Endothelial cell of umbilical vein (primary cell): ENCODE data around the gene ADAM10. TPM values are rescaled to one million over a fixed set of nuclear protein-coding genes. Genes with fewer than 3 reads are reported as not detected.

Experiments
- BruUV-seq: library from RNA; stranded (reverse); fragments of 400-500 nt; replicated peaks from 2 replicates; lab custom pipeline; 2021; lab: Mats Ljungman, UMichigan
- CTCF ChIA-PET: fragments of 300-600, 350-600 bp; sonication (Branson Sonifier 250); formaldehyde crosslinking; loops from one replicate; lab custom pipeline; 2021; ENCODE audit warnings: antibody characterized with exemption, inconsistent platforms; lab: Charles Lee
- POLR2A ChIA-PET: fragments of 300-600, 350-600 bp; sonication (Branson Sonifier 250); formaldehyde crosslinking; loops from one replicate; lab custom pipeline; 2021; ENCODE audit warnings: antibody characterized with exemption, inconsistent platforms; lab: Charles Lee
- DNase-seq: peaks from one replicate; pipeline ENCODE4 v3.0.0-alpha.2; 2011; ENCODE audit warnings: low read depth, low spot score
- FAIRE-seq: peaks from 2 replicates; lab custom pipeline; 2011; peaks lifted over from hg19 to GRCh38; lab: Jason Lieb, UNC
- H2AFZ ChIP-seq: 2 replicates; pipeline ENCODE4 v1.6.0; 2012; ENCODE audit warnings: low read depth, low read length, control low read depth, inconsistent platforms
- H3K27ac ChIP-seq: 2 replicates; pipeline ENCODE4 v1.5.1; 2011; ENCODE audit warnings: low read depth, mild to moderate bottlenecking, control low read depth, low read length, moderate library complexity; ENCODE audit not compliant: insufficient read depth
- H3K27me3 ChIP-seq, 2 experiments: 2 replicates each; pipeline versions ENCODE4 v1.6.0 to v1.6.1; 2011; ENCODE audit warnings: low read length in 2 of 2, mixed read lengths in 1 of 2; ENCODE audit not compliant: control insufficient read depth in 2 of 2, insufficient read depth in 2 of 2
- H3K36me3 ChIP-seq, 2 experiments: 2 replicates in 1 of 2; 3 replicates in 1 of 2; pipeline ENCODE4 v1.5.1; 2011; ENCODE audit warnings: low read length in 2 of 2, mild to moderate bottlenecking in 1 of 2, moderate library complexity in 1 of 2; ENCODE audit not compliant: control insufficient read depth in 2 of 2, insufficient read depth in 2 of 2; ENCODE audit errors: extremely low read depth in 1 of 2
- H3K4me1 ChIP-seq: 3 replicates; pipeline ENCODE4 v1.5.1; 2011; ENCODE audit warnings: mild to moderate bottlenecking, low read length; ENCODE audit not compliant: control insufficient read depth, insufficient read depth; ENCODE audit errors: extremely low read depth
- H3K4me2 ChIP-seq: 2 replicates; pipeline ENCODE4 v1.6.1; 2011; ENCODE audit warnings: low read length, control low read depth, mixed read lengths; ENCODE audit not compliant: insufficient read depth
- H3K4me3 ChIP-seq, 3 experiments: fragments of 200-600 bp in 1 of 3; sonication (generic), shearing (Covaris generic) in 1 of 3; replicated peaks in 1 of 3; 2 replicates each; pipeline ENCODE4 v1.5.1; 2011 to 2016; ENCODE audit warnings: control low read depth in 3 of 3, low read length in 3 of 3, mild to moderate bottlenecking in 2 of 3, inconsistent platforms in 1 of 3, low read depth in 1 of 3, moderate library complexity in 1 of 3; ENCODE audit not compliant: insufficient read depth in 1 of 3
- H3K79me2 ChIP-seq: 2 replicates; pipeline ENCODE4 v1.6.0; 2012; ENCODE audit warnings: low read length, inconsistent platforms; ENCODE audit not compliant: control insufficient read depth, insufficient read depth
- H3K9ac ChIP-seq: replicated peaks from 2 replicates; pipeline ENCODE3; 2011; ENCODE audit warnings: low read length, control low read depth; ENCODE audit not compliant: insufficient read depth; ENCODE audit errors: extremely low read depth
- H3K9me1 ChIP-seq: replicated peaks from 3 replicates; pipeline ENCODE4 v1.6.0; 2011; ENCODE audit warnings: mild to moderate bottlenecking, low read length; ENCODE audit not compliant: control insufficient read depth, insufficient read depth; ENCODE audit errors: extremely low read depth
- H3K9me3 ChIP-seq: replicated peaks from 2 replicates; pipeline ENCODE4 v1.5.1; 2012; ENCODE audit warnings: low read length, inconsistent platforms; ENCODE audit not compliant: control insufficient read depth, insufficient read depth
- H4K20me1 ChIP-seq: replicated peaks from 2 replicates; pipeline ENCODE3; 2011; ENCODE audit warnings: mild to moderate bottlenecking, low read length; ENCODE audit not compliant: control insufficient read depth, insufficient read depth; ENCODE audit errors: extremely low read depth
- CTCF ChIP-seq, 2 donors: IDR thresholded peaks; 1 replicate in 1 of 2; 2 replicates in 1 of 2; pipeline ENCODE4 v1.5.1; 2011; ENCODE audit warnings: low read length in 2 of 2, mild to moderate bottlenecking in 2 of 2, moderate library complexity in 2 of 2, control low read depth in 1 of 2, inconsistent platforms in 1 of 2, low read depth in 1 of 2; ENCODE audit not compliant: insufficient read depth in 1 of 2; ENCODE audit errors: extremely low read depth in 1 of 2
- EZH2 ChIP-seq: IDR thresholded peaks from 2 replicates; pipeline ENCODE4 v1.6.1; 2012; ENCODE audit warnings: borderline replicate concordance, low read depth, mild to moderate bottlenecking, moderate library complexity, low read length, inconsistent platforms; ENCODE audit not compliant: severe bottlenecking
- JUN ChIP-seq: IDR thresholded peaks from 2 replicates; pipeline ENCODE4 v1.6.1; 2011; ENCODE audit warnings: borderline replicate concordance, low read depth; ENCODE audit not compliant: insufficient read length, insufficient read depth
- MAX ChIP-seq: IDR thresholded peaks from 2 replicates; pipeline ENCODE4 v1.6.1; 2011; ENCODE audit not compliant: insufficient read depth, insufficient read length
- MYC ChIP-seq: IDR thresholded peaks from one replicate; pipeline ENCODE4 v1.6.1; 2011; ENCODE audit warnings: mild to moderate bottlenecking, low read depth, low read length
- POLR2A ChIP-seq: IDR thresholded peaks from 2 replicates; pipeline ENCODE4 v1.6.1; 2012; ENCODE audit warnings: low read depth, mild to moderate bottlenecking, control low read depth, low read length
- POLR2AphosphoS5 ChIP-seq: IDR thresholded peaks from 2 replicates; pipeline ENCODE4 v1.6.1; 2012; ENCODE audit warnings: low read depth, mild to moderate bottlenecking, control low read depth, low read length, moderate library complexity; ENCODE audit not compliant: insufficient read depth
- dilution Hi-C: fragments of 300-500 bp; cut with MboI; formaldehyde crosslinking; loops from one replicate; pipeline ENCODE4 v1.15.0; 2019; ENCODE audit warnings: low sequenced_read_pairs; ENCODE audit not compliant: extremely low pct_ligation_motif_present
- intact Hi-C: fragments of 100-400 bp; cut with micrococcal nuclease; formaldehyde crosslinking; loops from one replicate; pipeline ENCODE4 v1.10.0; 2022
- polyA plus RNA-seq, 4 experiments: library from polyadenylated mRNA; depleted of rRNA in 3 of 4; stranded (reverse) in 3 of 4; unstranded in 1 of 4; fragments of >200 nt; gene quantifications; 2 replicates each; pipeline versions ENCODE4 v1.2.1 to v1.2.3, GENCODE V29; 2011 to 2012; ENCODE audit warnings: missing spikeins in 1 of 4
- total RNA-seq: library from RNA; stranded (reverse); gene quantifications from 2 replicates; pipeline ENCODE4 v1.2.3, GENCODE V29; 2021

Gene ADAM10
- total and polyA plus RNA-seq, 2 donors (not counting 3 experiments of a cell fraction or from before 2014, with no cell fraction given), result 91.3 to 203 TPM

- no peak overlapping the region for H3K9ac ChIP-seq
- H4K20me1 ChIP-seq, result no peaks in the 10 kb centered on the region
- H3K79me2 ChIP-seq, result no peaks in the 10 kb centered on the region
- dilution Hi-C loops, result no loop called here
- no peak overlapping the region for H2AFZ ChIP-seq
- no peaks in the 10 kb centered on the region for H3K9me1 ChIP-seq
- ChIA-PET POLR2A (no interaction called here), CTCF (no interaction called here)
- TF ChIP-seq POLR2A (no peak), MAX (no peak), POLR2AphosphoS5 (no peak), CTCF (IDR thresholded peaks at IDR 0.05; ENCODE audit: extremely low read depth in 1 of 2, insufficient read depth in 1 of 2, low read depth in 1 of 2, low read length in 2 of 2) (no peak), EZH2 (no peak), MYC (no peak), JUN (no peak)
- DNase-seq, result no peak
- no peak for FAIRE-seq
- no peak overlapping the region for H3K4me2 ChIP-seq
- no peaks in the 10 kb centered on the region for H3K27me3 ChIP-seq
- no peak overlapping the region for H3K27ac ChIP-seq
- H3K36me3 ChIP-seq, result no peaks in the 10 kb centered on the region
- intact Hi-C loops, result no loop called here
- BruUV-seq, result no TSS peak
- H3K4me3 ChIP-seq, result no peak overlapping the region
- H3K4me1 ChIP-seq, result no peaks in the 10 kb centered on the region
- no peaks in the 10 kb centered on the region for H3K9me3 ChIP-seq
Observed at GRCh38 chr15:58795825-58796224, 46.3 kb upstream of the ADAM10 start.
